HK-2 (cell line): ENCODE results near the gene NGB.

Experiments
- DNase-seq: peaks from one replicate; pipeline ENCODE4 v3.0.0-alpha.2; 2018; ENCODE audit not compliant: unreplicated experiment

NGB gene

DNA sequence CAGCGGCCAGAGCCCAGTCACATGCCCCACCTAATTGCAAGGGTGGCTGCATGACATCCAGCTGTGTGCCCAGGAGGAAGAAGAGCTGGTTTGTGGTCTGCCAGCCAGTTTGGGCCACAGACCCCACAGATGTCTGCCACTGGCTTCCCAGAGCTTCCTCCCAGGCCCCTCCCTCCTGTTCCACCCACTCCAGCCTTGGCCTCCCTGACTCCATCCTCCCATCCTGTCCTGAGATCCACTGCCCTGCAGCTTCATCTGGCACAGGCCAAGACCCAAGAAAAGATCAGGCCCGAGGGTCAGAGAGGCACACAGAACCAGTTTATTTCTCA lies 5.9 kb downstream of the NGB start:
- DNase-seq, result no peak

DNA sequence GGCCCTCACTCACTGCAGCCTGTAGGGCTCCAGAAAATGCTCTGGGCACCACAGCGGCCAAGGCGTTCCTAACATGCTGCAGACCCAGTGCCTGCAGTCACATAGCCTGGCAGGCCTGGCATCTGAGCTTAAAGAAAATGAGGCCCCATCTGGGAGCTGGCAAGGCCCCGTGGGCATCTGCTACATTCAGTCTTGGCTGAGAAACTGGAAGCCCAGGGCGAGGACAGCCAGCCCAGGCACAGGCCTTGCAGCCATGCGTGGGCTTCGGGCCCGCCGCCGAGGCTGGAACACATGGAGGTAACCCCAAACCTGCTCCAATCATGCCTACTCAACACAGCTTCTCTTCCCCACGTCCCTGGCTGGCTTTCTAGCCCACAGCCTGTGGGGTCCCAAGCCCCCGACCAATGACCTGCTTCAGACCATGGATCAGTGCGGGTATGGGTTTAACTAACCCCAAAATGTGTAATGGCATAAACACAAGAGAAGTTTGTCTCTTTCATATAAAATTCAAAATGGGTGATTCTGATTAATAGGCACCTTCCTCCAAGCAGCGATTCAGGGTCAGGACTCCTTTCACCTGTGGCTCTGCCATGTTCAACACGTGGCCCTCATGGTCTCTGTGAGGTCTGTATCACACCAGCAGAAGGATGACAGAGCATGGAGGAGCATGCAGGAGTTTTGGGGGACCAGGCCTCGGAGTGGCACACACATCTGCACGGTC lies 6.4 kb downstream of the NGB start:
- no peak for DNase-seq

DNA sequence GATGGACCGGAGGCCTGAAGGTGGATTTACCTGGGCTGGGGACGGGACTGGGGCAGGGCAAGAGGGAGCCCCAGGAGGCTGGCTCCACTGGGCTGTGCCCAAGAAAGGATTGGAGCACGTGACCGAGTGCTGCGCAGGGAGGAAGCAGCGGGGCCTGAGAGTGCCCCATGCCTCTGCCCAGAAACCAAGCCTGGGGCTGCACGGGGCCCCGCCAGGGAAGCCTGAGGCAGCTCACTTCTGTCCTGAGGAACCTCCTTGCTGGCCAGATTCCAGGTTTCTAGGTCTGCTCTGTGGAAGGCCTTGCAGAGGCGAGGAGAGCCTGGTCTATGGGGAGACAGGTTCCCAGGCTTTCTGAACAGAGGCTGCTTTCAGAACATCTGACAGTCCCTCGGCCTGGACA lies 10.4 kb downstream of the NGB start:
- no peak for DNase-seq

DNA sequence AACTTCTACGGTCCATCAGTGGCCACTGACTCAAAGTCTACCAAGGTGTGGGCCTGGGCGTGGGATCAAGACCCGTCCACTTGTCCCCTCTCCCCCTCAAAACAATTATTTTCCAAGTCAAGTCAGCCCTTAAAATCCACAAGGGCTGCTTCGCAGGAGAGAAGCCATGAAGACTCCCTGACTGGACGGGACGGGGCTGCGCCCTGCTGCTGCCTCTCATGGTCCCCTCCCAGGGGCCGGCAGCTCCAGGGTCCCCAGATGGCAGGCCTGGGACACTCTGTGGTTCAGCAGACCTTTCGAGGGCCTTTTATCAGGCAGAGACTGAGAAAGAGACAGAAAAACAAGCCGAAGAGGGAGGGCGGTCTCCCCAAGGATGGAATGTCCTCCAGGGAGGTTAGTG lies 10.8 kb downstream of the NGB start:
- no peak for DNase-seq

DNA sequence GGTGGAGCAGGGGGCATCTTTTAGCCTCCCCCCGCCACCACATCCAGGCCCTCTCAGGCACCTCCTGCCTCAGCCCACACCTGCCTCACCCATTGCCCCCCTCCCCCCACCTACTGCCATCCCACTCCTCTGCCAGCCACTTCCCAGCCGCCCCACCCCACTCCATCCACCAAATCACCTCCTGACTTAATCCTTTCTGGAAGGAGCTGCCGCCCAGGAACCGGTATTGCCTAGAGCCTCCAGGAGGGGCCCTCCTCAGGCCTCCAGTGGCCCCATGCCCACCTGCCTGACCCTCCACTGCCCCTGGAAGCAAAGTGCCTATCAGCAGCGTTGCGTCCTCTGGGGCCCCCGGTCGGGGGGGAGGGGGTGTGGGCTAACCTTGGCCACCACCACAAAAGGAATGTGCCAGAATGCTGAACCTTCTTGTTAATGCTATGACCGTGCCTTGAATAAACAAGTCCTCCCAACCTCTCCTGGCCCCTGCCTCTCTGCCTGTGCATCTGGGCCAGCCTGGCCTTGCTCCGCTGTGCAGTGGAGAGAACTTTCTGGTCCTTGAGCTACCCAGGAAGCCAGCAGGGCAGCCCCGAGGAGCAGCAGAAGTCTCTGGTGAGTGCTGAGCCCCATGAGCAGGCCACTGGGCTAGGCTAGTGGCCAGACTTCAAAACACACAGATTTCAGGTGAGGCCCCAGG lies 11.8 kb downstream of the NGB start:
- no peak for DNase-seq

DNA sequence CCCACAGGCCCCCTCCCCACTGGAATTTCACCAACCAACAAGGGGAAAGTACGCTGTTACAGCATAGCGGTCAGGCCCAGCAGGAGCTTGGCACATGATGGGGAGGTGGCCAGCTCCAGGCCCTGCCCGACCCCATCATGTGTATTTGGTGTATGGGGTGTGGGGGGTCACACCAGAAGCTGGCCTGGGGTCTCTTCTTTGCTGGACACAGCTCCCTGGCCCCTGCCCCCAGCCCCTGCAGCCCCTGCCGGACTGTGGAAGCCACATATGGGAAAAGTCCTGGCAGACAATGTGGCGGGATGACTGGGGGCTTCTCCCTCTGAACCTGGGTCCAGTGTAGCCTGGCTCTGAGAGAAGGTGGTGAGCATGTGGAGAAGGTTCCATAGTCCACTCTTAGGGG lies 12.4 kb downstream of the NGB start:
- DNase-seq, result no peak

DNA sequence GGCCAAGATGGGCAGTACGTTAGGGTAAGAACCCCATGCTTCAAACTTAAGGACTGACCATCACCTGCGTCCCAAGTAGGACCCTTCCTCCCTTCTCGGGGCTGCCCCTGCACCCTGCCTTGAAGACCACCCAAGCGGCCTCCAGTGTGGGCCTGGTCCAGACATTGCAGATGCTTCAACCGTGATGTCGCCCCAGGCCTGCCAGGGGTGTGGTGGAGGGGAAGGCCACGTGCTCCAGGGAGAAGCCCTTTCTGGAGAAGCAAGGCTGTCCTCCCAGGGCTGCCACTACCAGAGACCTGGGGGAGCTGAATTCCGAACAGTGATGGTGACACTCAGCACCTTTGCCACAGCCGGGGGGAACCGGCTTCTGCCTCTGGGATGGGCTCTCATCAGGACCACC lies 13.3 kb downstream of the NGB start:
- DNase-seq, result no peak

DNA sequence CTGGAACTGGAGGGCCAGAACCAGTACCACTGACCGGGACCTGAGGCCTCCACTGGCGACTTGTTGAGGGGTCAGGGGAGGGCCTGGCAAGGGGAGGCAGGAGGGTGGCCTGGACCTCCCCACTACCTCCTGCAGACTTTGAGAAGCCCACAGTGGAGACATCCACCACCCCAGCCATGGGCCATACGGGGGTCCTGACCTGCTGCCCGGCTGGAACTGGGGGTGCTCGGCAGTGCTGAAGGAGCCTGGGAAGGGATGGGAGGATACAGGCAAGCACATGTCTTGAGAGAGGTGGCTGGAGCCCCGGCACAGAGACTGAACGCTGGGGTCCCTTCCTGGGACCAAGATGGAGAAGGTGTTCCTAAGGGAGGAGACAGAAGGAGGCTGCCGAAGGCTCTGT lies 14.3 kb downstream of the NGB start:
- DNase-seq, result no peak

DNA sequence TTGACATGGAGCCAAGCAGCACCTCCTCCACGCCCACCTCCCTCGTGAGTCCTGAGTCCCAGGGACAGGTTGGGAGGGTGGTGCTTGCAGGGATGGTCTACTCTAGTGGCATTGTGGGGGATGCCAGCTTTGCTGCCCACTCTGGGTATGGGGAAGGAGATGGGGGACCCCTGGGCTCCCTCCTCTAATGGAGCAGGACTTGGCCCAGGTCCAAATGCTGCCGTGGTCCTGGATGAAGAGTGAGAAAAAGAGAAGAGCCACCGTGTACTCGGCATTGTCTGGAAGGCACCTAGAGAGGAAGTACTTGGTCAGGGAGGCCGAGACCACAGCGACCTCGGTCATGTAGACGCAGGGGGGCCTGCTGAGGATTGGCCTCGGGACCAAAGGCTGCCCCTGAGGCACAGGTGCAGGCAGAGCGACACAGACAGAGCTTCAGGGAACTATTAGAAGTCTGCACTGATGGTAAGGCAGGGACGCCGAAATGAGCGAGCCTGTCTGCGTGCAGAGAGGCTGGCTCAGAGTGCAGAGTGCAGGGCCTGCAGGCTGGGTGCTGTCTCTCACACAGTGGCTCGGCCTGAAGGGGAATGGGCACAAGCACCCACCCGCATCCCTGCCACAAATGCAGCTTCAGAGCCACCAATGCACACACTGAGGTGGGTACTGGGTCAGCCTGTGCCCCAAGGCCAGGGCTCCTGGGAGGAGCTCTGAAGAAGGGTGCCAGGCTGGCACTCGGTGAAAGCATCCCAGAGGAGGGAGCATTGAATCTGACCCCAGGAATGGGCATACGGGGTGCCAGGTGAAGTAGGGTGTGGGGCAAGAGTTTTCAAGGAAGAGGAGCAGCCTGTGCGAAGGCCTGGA lies 17.4 kb downstream of the NGB start:
- no peak for DNase-seq

DNA sequence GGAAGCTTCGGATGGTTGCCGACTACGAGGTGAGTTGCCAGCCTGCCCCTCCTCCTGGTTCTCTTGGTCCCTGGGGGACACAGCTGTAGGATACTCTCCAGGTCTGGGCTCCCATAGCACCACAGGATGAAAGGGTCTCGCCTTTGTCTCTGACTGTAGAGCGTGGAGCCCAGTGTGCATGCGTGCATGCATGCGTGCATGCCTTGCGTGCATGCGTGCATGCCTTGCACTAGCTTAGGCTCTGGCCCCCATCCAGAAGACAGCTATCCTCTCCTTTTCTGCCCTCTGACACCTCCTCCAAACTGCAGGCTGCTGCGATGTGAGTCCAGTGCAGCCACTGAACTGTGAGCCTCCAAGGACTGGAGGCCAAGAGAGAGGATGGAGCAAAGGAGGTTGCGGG lies 19.1 kb downstream of the NGB start:
- DNase-seq, result no peak

DNA sequence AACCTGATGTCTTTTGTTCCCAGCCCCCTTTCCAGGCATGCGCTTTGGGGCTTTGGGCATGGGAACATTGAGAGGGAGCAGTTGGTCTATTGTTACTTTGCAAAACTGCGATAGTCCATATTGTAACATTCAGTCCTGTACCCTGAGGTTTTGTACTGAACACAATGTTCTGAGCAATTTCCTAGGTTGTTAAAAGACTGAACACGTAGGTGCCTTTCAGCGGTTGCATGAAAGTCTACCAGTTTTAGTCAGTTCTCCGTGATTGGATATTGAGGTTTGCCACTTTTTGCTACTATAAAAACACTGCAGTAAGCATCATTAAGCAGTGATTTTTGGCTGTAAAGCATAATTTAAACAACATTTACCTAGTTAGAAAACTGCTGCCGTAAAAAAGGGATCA lies 20.1 kb downstream of the NGB start:
- DNase-seq, result no peak

DNA sequence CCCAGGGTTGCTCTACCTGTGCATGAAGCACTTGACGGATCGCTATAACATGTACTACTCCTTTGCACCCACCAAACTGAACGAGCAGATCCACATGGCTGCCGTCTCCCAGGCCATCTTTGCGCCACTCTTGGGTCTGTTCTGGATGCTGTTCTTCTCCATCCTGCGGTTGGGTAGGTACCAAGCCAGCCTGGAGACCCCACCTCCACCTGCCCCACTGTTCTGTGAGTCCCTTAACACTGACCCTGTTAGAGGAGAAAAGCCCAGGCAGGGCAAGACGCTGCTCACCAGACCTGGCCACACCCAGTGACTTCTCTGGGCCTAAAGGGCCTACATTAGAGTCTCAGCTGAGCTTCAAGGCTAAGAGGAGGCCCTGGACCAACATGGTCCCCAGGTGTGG lies 21.7 kb downstream of the NGB start:
- DNase-seq, result no peak

DNA sequence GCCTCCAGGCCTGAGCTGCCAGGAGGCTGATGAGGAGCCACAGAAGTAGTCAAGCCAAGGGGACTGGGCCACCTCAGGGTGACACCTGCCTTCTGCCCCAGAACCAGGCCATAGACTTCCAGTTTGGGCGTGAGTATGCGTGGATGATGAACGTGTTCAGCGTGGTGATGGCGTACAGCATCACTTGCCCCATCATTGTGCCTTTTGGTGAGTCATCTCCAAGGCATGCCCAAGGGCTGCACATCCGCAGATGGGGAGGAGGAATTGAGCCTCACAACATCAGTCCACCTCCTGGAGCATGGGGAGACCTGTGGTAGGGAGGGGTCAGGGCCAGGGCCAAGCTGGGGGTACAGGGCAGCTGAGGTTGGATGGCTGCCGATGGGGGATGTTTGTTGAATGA lies 22.3 kb downstream of the NGB start:
- DNase-seq, result no peak

DNA sequence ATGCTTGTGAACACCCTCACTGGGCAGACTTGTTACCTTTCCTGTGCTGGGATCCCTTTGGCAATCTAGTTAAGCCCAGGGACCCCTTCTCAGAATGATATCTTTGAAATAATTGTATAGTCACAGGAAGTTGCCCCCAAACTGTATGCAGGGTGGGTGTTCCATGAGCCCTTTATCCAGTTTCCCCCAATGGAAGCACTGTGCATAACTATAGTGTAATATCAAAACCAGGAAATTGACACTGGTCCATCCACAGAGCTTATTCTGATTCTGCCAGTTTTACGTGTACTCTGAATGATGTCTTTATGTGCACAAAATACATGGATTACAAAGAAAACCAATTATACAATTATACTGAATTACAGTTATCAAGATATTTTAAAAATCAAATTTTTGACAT lies 24.2 kb downstream of the NGB start:
- DNase-seq, result no peak

DNA sequence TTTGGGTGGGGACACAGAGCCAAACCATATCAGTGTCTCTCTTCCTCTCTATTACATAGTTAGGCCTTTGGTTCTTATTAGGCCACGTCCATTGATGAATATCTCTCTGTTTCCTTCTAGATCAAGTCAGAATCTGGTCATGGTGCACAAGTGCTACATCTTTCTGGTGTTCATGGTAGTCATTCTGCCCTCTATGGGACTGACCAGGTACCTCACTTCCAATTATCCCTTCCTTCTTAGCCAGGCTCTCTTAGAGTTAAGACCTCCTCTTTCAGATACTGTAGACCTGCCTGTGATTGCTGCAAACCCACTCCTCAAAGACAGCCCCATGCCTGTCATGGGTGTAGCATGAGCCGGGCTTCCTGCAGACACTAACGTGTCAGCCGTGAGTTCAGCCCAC lies 25.2 kb downstream of the NGB start:
- no peak for DNase-seq

DNA sequence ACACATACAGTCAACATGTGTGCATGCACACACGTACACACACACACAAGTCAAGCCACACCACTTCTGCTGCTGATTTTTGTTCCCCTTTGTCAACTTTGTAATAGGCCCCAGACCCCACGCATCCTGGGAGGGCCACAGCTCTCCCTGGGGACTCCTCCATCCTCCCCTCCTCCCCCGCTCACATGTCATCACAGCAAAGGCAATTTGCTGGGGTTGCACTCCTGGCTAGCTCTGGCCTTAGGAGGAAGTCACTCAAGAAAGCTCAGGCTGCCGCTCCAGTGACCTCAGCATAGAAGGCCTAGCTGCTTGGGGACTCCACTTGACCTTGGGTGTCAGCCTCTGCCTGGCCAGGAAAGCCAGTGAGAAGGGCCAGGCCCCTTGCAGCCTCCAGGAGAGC lies 27.2 kb downstream of the NGB start:
- DNase-seq, result no peak

DNA sequence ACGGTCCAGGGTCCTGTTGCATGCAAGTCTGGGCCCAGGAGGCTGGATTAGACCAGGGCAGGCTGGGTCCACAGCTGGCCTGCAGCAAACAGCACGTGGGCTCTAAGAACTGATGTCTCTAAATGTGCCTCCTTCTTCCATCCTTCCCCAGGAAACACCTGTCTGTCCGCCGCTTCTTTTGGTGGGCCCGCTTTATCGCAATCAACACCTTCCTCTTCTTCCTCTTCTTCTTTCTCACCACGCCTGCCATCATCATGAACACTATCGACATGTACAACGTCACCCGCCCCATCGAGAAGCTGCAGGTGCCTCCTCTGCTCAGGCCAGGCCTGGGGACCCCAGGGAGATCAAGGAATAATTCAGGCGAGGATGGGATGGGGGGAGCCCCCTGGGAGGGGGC lies 28.3 kb downstream of the NGB start:
- DNase-seq, result no peak

DNA sequence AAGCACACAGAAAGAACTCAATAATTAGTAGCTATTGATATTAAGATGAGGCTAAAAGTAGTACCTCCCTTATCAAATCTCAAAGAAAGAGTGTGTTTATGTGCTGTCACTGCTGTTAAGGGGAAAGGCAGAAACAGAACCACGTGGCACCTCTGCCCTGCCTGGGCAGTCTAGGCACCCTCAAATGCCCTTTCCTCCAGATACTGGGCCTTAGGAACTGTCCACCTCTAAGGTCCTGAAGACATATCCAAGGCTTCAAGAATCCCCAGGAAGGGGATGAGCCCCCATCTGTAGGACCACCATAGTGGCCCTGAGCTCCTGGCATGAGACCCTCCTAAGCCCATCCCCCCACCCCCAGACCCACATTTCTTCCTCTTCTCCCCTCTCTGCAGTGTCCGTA lies 29.1 kb downstream of the NGB start:
- no peak for DNase-seq

DNA sequence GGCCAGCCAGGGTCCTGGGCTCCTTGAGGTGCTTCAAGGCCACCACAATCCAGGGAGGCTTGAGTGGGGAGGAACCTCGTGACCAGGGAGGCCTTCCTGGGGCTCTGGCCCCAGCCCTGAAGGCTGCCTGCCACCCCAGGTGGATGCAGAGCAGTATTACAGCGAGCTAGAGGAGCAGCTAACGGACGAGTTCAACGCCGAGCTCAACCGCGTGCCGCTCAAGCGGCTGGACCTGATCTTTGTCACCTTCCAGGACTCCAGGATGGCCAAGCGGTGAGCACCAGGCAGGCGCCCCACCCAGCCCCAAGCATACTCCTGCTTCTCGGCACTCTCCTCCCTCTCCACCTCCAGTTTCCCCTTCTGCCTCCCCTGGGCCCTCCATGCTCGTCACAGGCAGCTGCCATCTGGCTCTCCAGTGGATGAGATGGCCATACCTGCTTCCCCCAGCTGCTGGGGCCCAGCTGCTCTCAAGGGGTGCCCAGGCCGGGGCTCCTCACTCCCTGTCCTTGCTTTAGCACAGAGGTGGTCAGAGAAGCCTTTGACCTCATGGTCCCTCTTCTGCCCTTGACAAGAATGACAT lies 30.6 kb downstream of the NGB start:
- no peak for DNase-seq

DNA sequence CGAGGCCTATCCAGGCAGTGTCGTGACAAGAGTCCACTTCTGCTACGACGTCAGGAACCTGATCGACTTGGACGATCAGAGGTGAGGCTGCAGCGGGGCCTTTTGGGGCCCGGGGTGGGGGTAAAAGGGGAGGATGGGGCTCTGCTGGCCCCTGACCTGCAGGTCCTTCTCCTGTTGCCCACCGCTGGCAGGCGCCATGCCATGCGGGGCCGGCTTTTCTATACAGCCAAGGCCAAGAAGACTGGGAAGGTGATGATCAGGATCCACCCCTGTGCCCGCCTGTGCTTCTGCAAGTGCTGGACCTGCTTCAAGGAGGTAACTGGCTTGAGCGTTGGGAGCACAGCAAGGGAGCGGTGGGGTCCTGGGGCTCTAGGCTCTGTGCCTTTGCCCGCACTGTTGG lies 31.6 kb downstream of the NGB start:
- DNase-seq, result no peak

DNA sequence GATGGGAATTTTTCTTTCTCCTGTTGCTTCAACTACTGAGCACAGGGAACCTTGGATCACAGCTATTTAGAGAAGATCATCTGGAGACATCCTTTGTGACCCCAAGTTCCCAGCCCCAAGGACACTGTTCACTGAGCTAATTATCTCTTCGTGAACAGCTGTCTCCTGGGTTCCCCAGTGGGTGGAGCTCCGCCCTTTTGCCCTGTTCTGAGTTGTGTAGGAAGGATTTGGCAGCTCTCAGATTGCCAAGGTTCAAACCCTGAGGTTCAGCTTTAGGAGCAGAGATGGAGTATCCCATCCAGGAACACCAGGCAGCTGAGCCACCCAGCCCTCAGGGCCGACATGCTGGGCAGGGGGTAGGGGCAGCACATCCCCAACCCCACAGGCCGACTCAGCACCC lies 32.0 kb downstream of the NGB start:
- DNase-seq, result no peak

DNA sequence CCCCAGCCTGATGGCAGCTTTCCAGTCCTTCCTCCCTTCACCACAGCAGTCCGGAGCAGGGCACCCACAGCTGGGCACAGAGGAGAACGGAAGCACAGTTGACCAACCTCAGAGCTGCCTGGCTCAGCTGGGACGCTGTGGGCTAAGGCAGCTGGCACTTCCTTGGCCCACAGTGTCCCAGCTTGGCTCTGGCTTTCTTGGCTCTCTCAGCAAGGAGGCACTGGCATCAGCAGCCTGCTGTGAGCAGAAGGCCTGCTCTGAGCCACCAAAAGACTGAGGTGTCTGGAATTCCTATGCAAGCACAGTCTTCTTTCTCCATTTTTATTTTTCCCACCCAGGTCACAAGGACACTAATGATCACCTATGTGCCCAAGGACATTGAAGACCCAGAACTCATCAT lies 32.6 kb downstream of the NGB start:
- no peak for DNase-seq

DNA sequence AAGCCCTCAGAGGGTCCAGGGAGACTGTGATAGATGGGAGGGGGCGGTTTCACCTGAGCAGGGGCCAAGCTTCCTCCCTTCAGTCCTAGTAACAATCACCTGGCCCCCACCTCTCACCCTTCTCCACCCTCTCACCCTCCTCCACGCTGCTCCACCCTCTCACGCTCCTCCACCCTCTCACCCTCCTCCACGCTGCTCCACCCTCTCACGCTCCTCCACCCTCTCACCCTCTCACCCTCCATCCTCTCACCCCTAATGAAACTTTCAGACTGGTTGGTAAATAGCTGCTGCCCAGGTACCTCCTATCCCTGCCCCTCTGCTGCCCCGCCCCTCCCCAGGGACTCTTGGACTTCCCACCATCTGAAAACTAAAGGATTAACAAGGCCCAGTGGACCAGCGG lies 34.2 kb downstream of the NGB start:
- DNase-seq, result no peak
